Psoas muscle (tissue), 8 donors: Measurements from ENCODE around the gene MKI67. TPM values are rescaled to one million over a fixed set of nuclear protein-coding genes. Genes with fewer than 3 reads are reported as not detected.

Source experiments
- ATAC-seq, 4 donors: fragments of 200-7000 bp; cut with Tn5 transposase; one replicate each; pipeline ENCODE4 v1.9.1; 2020; ENCODE audit warnings: moderate library complexity in 3 of 4, mild to moderate bottlenecking in 2 of 4
- DNase-seq, 2 donors: peaks; one replicate each; pipeline ENCODE4 v3.0.0-alpha.2; 2020
- H3K27ac ChIP-seq: fragments of 200-600 bp; one replicate; pipeline ENCODE4 v1.8.0; 2022
- H3K27me3 ChIP-seq, 3 donors: fragments of 200-600 bp in 1 of 3; one replicate each; pipeline versions ENCODE4 v1.6.1 to v1.8.0; 2013 to 2022; ENCODE audit warnings: low read length in 2 of 3, mild to moderate bottlenecking in 2 of 3, moderate library complexity in 1 of 3; ENCODE audit not compliant: insufficient read depth in 3 of 3
- H3K36me3 ChIP-seq, 2 donors: fragments of 200-600 bp in 1 of 2; one replicate each; pipeline versions ENCODE4 v1.6.1 to v1.8.0; 2013 to 2022; ENCODE audit warnings: low read depth in 1 of 2, mild to moderate bottlenecking in 1 of 2, moderate library complexity in 1 of 2; ENCODE audit not compliant: insufficient read depth in 1 of 2
- H3K4me1 ChIP-seq: fragments of 200-600 bp; one replicate; pipeline ENCODE4 v1.8.0; 2022
- H3K4me3 ChIP-seq: fragments of 200-600 bp; one replicate; pipeline ENCODE4 v1.8.0; 2022; ENCODE audit warnings: mild to moderate bottlenecking
- H3K9me3 ChIP-seq: fragments of 200-600 bp; one replicate; pipeline ENCODE4 v1.8.0; 2022
- CTCF ChIP-seq: fragments of 200-600 bp; IDR thresholded peaks from one replicate; pipeline ENCODE4 v1.8.0; 2022; ENCODE audit warnings: antibody characterized with exemption
- WGBS, 3 donors: extraction: QIAGEN DNeasy Blood & Tissue Kit; methylation state at CpG; one replicate each; pipeline versions ENCODE4 v1.1.6 to v1.1.7; 2013; 5-methylcytosine and 5-hydroxymethylcytosine counted together
- intact Hi-C, 2 donors: fragments of 100-400 bp; cut with DNase I; formaldehyde crosslinking; loops; one replicate each; pipeline versions ENCODE4 v1.11.0 to v1.14.2; 2022
- polyA plus RNA-seq, 3 donors: library from polyadenylated mRNA; stranded (reverse); fragments of 200-250 nt; gene quantifications; one replicate each; pipeline ENCODE4 v1.2.3, GENCODE V29; 2013
- total RNA-seq, 4 donors: library from RNA; stranded (reverse); fragmentation: NEBNext Ultra II Directional in 2 of 4; extraction: Animal tissue kit (Norgen Biotek cat#: 25700) in 2 of 4; gene quantifications; one replicate each; pipeline versions ENCODE4 v1.2.1 to v1.2.4, GENCODE V29; 2021 to 2023
- donor health status: healthy with polysubstance abuse.
- donor health status: DM: no; HTN: no; CAD: no; lungs with moderate emphysema.
- donor health status: Bipolar disorder and iron deficiency.
- donor health status: healthy.
- donor health status: DM: yes; HTN: yes; CAD: no.
- donor health status: DM: no; HTN: no; CAD: no.
- donor health status: DM: no; HTN: no; CAD: no.
- donor health status: DM: yes; HTN: yes; CAD: no.

The MKI67 gene
- total and polyA plus RNA-seq, 7 donors, result 0.02 to 0.84 (median 0.13) TPM; not detected in 1

- no peak overlapping the region for H3K27ac ChIP-seq
- H3K36me3 ChIP-seq, result no peaks in the 10 kb centered on the region
- TF ChIP-seq CTCF, result no peak
- no peaks in the 10 kb centered on the region for H3K4me1 ChIP-seq
- WGBS, 3 donors, result 88 to 89% (median 89%) methylated on average over 5 of the region's 5 CpGs
- DNase-seq, result no peak
- H3K9me3 ChIP-seq, result no peaks in the 10 kb centered on the region
- no peaks in the 10 kb centered on the region for H3K27me3 ChIP-seq
- no peak overlapping the region for H3K4me3 ChIP-seq
- intact Hi-C loops, result no loop called here
- ATAC-seq, result no peak
These were observed 37.5 kb upstream of the MKI67 start for GRCh38 chr10:128163701-128164100.

GRCh38 chr10:128161031-128161430, 34.8 kb upstream of the MKI67 start:
- H3K36me3 ChIP-seq, result no peaks in the 10 kb centered on the region
- H3K4me3 ChIP-seq, result no peak overlapping the region
- no peaks in the 10 kb centered on the region for H3K27me3 ChIP-seq
- no peaks in the 10 kb centered on the region for H3K4me1 ChIP-seq
- intact Hi-C loops, result no loop called here
- no peak overlapping the region for H3K27ac ChIP-seq
- DNase-seq (no peak), ATAC-seq (no peak)
- no peaks in the 10 kb centered on the region for H3K9me3 ChIP-seq
- 86 to 89% (median 88%) methylated on average over 7 of the region's 7 CpGs for WGBS, 3 donors
- no peak for TF ChIP-seq CTCF

- ATAC-seq, result no peak
- intact Hi-C loops, result no loop called here
- 46 to 48% (median 47%) methylated on average over 6 of the region's 6 CpGs for WGBS, 3 donors
These were observed 34.1 kb upstream of the MKI67 start for GRCh38 chr10:128160297-128160711.

GRCh38 chr10:128158021-128158795, 32.0 kb upstream of the MKI67 start:
- DNase-seq (no peak), ATAC-seq (no peak)
- no peak for TF ChIP-seq CTCF
- 88 to 94% (median 91%) methylated on average over 9 of the region's 9 CpGs for WGBS, 3 donors
- no peak overlapping the region for H3K27ac ChIP-seq
- no peaks in the 10 kb centered on the region for H3K36me3 ChIP-seq
- H3K27me3 ChIP-seq, result peaks cover 0 to 4% (median 0%) of the 10 kb centered on the region in 3 donors
- no peaks in the 10 kb centered on the region for H3K9me3 ChIP-seq
- no peak overlapping the region for H3K4me3 ChIP-seq
- intact Hi-C loops, result no loop called here
- H3K4me1 ChIP-seq, result no peaks in the 10 kb centered on the region

More at GRCh38 chr10:128160297-128160711, 34.1 kb upstream of the MKI67 start:
- H3K36me3 ChIP-seq, result no peaks in the 10 kb centered on the region
- H3K4me1 ChIP-seq, result no peaks in the 10 kb centered on the region
- no peak overlapping the region for H3K4me3 ChIP-seq
- no peak overlapping the region for H3K27ac ChIP-seq
- no peaks in the 10 kb centered on the region for H3K27me3 ChIP-seq
- no peak for DNase-seq
- H3K9me3 ChIP-seq, result no peaks in the 10 kb centered on the region
- no peak for TF ChIP-seq CTCF
